Glomerular visceral epithelial cell (primary cell): Measurements from ENCODE around the gene PRKAG2.

Source experiments
- DNase-seq: peaks from one replicate; pipeline ENCODE4 v3.0.0-alpha.2; 2016; ENCODE audit errors: extremely low spot score

Gene PRKAG2

DNA sequence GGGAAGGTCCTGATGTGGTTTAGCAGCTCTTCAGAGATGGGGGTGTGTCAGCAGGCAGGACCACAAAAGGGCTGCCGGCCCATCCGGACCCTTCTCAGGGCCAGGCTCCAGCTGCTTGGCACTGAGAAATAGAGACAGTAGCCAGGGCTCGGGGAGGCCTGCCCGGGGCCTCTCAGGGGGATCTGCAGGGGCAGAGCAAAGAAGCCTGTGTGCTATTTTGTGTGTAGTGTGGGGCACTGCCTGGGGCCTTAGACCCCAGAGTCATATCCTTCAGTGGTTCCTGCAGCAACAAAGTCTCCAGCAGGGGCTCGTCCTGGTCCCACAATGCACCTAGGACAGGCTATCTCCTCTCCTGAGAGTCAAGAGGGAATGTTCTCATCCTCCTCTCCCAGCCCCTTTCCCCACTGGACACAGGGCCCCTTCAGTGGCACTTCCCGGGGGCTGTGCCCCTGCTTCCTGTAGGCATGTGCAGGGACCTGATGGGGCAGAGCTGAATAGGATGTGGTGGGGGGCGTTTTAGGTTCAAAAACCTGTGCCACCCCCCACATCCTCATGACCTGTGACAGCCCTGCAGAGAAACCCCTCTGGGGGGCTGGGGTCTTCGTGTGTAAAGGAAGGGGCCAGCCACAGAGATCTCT, 197.7 kb downstream of the PRKAG2 start:
- no peak for DNase-seq

GRCh38 chr7:151678227-151678604, 198.7 kb downstream of the PRKAG2 start:
- no peak for DNase-seq

DNA sequence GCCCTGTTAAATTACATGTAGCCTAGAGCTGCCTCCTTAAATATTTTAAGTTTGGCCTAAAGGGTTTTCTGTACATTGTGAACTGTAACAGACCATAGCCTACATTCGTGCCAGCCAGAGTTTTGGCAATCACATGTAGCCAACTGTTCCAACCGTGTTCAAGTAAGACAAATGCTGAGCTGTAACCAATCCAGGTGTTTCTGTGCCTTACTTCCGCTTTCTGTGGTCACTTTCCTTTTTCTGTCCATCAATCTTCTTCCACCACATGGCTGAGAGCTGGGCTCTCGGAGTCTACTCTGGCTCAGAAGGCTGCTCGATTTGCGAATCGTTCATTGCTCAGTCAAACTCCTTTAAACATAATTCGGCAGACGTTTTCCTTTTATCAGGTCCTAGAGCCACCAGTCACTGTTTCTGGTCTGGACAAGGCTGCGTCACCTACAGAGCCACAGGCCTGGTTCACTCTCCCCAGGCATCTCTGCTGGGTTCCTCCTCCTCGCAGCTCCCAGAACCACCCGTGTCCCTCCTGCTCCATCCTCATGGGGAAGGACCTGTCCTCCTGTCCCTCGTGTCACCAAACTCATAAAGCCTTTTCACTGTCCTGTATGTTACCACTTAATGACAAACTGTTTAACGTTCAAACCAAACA, 199.2 kb downstream of the PRKAG2 start:
- no peak for DNase-seq

DNA sequence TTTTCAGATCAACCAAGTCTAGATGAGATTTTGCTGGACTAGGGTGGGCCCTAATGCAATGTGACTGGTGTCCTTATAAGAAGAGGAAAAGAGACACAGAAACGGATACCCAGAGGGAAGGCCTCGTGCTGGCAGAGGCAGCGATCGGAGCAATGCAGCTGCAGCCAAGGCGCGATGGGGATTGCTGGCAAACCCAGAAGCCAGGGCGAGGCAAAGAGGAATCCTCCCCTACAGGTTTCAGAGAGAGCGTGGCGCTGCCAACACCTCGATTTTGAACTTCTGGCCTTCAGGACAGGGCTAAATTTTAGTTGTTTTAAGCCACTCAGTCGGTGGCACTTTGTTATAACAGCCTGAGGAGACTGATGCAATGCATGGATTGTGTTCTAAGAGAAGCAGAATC, 200.2 kb downstream of the PRKAG2 start:
- DNase-seq, result no peak

DNA sequence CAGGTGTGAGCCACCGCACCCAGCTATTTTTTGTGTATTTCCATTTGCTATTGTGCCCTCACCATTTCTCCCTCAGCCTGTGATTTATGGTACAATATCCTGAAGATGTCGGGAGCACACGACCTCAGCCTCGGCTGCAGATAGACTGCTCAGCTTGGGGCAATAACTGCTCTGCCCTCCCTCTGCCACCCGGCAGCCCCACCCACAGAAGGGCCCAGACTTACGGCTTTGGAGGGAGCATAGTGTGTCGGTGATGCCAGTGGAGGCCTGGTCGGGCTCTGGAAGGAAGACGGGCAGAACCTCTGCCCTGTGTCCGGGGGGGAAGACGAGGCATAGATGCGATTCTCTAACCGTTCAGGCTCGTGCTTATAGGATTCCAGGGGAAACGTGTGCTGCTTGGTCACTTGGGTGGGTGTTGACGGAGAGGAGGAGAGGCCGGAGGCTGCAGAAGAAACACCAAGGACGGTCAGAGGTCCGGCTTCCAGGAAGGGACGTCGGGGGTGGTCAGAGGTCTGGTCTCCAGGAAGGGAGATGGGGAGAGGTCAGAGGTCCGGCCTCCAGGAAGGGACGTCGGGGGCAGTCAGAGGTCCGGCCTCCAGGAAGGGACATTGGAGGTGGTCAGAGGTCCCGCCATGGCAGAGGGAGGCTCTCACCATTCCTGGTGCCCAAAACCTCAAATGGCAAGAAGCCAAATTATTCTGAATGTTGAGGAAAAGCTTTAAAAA, 201.6 kb downstream of the PRKAG2 start:
- DNase-seq, result no peak

- DNase-seq, result no peak
Measured at GRCh38 chr7:151674161-151674920, 202.6 kb downstream of the PRKAG2 start.

GRCh38 chr7:151673216-151673615, 203.7 kb downstream of the PRKAG2 start:
- no peak for DNase-seq

GRCh38 chr7:151672716-151673115, 204.2 kb downstream of the PRKAG2 start:
- DNase-seq, result no peak

- DNase-seq, result no peak
Measured at GRCh38 chr7:151671514-151671913, 205.4 kb downstream of the PRKAG2 start.

GRCh38 chr7:151669762-151670161, 207.2 kb downstream of the PRKAG2 start:
- DNase-seq, result no peak

DNA sequence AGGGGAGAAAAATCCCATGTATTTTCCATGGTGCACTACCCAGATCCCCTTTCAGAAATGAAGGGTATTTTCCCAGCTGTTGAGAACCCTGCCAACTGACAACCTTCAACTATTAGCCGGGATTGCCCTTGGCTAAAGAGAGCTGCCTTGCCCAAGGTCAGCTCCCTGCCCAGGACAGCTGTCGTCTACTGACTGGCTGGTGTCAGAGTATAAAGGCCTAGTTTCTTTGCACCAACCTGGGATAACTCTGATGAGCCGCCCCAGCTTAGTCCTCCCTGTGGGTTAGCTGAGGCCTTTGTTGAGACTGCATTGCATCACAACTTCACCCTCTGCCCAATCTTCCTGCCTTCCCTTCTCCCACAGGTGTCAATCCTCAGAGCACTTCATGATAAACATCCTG, 210.0 kb downstream of the PRKAG2 start:
- DNase-seq, result no peak

DNA sequence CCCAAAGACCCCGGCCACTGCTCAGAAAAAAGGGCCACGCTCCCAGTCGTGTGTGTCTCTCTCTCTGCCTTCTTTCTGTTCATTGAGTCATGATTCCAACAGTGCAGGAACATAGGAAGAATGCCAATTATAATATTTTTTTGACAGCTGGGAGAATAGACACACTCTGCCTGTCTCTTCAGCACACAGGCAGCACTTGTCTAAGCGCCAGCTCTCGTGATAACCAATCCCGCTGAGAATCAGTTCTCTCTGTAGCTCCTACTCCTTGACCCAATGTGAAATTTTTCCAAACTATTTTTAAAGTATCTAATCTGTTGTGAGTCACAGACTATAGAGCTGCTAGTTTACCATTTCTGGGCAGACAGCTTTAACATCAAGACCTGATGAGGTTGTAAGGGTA, 211.5 kb downstream of the PRKAG2 start:
- no peak for DNase-seq

- DNase-seq, result no peak
Measured at GRCh38 chr7:151664268-151664667, 212.6 kb downstream of the PRKAG2 start.

- no peak for DNase-seq
Measured at GRCh38 chr7:151663382-151664100, 213.4 kb downstream of the PRKAG2 start.

- DNase-seq, result no peak
Measured at GRCh38 chr7:151662251-151662826, 214.6 kb downstream of the PRKAG2 start.

GRCh38 chr7:151661587-151661986, 215.3 kb downstream of the PRKAG2 start:
- peak; percentile 56 for DNase-seq

DNA sequence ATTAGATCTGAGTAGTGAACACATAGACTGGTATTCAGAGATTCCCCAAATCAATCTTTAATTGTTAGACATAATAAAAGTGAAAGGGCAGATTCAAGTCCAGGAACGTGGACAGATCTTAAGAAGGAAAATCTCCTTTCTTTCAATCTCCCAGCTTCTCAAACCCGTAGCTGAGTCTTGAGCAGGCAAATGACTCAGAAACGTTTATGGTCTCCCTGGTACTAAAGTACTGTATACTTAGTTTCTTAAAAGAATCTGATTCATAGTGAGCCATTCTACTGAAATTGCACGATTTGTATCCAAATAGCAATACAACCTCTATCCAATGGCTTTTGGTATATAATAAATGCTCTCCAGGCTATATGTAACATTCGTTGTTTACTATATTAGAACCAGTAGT, 216.8 kb downstream of the PRKAG2 start:
- DNase-seq, result no peak

- no peak for DNase-seq
Measured at GRCh38 chr7:151659219-151659618, 217.7 kb downstream of the PRKAG2 start.

GRCh38 chr7:151658778-151659177, 218.1 kb downstream of the PRKAG2 start:
- DNase-seq, result no peak

- DNase-seq, result no peak
Measured at GRCh38 chr7:151657173-151657572, 219.7 kb downstream of the PRKAG2 start.

DNA sequence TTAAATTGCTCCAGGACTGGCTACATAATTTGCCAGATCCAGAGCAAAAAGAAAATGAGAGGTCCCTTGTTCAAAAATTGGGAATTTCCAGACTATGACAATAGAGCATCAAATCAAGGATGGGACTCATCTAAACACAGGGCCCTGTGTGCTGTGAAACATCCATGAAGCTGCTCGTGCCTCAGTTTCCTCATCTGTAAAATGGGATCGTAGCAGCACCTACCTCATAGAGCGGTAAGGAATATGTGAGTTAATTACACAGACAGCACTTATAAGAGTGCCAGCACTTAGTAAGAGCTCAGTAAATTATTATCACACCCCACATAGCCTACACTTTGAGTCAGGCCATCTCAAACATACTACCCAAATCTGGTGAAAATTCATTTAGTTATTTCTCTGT, 221.4 kb downstream of the PRKAG2 start:
- DNase-seq, result no peak
